GM21423 (cell line): ENCODE results near the gene OR2Z1.

Experiments
- ATAC-seq: cut with Tn5 transposase; IDR thresholded peaks from one replicate; pipeline ENCODE4 v1.9.1; 2021; ENCODE audit warnings: mild to moderate bottlenecking, moderate library complexity; ENCODE audit not compliant: unreplicated experiment

The OR2Z1 gene, protein sequence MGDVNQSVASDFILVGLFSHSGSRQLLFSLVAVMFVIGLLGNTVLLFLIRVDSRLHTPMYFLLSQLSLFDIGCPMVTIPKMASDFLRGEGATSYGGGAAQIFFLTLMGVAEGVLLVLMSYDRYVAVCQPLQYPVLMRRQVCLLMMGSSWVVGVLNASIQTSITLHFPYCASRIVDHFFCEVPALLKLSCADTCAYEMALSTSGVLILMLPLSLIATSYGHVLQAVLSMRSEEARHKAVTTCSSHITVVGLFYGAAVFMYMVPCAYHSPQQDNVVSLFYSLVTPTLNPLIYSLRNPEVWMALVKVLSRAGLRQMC

DNA sequence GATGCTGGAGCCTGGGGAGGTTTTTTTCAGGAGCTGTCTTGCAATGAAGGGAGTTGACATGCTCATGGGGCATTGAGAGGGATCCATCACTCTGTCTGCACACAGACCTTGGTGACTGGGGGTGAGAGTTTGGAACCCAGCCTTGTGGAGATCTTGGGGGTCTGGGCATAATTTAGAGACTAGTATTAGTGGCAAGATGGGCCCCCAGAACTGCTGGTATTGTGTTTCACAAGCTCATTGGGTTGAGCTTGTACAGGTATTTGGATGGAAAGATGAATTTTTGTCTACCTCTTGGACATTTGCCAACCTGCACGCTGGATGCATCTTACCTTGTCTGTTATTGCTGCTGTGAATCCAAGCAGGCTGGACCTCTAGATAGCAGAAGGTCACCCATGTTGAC lies at the start of gene OR2Z1:
TSS of gene OR2Z1 (plus strand) at position 301 of the 400 bp plus-strand sequence. CDS start 9,395 bp downstream, outside the sequence.
- ATAC-seq, result no peak

DNA sequence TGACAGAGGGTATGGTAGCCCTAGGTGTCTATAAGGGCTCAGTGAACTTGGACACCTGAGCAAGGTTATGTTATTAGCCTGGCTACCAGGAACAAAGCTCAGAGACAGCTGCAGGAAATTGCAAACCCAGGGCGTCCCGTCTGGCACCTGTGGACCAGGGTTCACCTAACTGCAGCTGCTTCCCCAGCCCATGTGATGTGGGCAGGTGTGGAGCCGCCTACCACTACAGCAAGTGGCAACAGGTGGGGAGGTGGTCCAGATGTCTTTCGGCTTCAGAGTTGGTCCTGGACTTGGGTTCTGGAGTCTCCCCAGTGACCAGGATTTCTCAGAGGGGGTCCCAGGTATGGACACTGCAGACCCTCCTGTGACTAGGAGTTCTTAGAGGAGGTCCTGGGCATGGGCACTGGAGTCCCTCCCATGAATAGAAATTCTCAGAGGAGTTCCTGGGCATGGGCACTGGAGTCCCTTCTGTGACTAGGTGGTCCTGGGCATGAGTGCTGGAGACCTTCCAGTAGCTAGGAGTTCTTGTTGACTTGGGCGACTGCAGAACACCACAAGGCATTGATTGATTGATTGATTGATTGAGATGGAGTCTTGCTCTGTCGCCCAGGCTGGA lies 48.0 kb upstream of the OR2Z1 start:
- ATAC-seq, result no peak

DNA sequence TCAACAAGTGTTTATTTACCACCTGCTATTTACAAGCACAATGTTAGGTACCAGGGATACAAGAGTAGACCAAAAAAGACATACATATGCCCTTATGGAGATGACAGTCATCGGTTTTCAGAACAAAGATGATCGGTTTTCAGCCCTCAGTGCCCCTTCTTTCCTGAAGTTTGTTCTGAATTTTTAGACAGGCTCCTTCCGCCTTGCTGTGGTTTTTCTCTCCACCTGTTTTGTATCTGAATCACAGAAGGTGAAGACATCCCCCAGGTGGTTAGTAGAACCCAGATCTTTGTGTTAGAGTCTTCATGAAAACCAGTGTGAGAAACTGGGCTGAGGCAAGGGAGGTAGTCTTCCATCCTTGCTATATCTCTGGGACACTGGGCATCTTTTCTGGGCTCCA lies 46.4 kb upstream of the OR2Z1 start:
- no peak for ATAC-seq

DNA sequence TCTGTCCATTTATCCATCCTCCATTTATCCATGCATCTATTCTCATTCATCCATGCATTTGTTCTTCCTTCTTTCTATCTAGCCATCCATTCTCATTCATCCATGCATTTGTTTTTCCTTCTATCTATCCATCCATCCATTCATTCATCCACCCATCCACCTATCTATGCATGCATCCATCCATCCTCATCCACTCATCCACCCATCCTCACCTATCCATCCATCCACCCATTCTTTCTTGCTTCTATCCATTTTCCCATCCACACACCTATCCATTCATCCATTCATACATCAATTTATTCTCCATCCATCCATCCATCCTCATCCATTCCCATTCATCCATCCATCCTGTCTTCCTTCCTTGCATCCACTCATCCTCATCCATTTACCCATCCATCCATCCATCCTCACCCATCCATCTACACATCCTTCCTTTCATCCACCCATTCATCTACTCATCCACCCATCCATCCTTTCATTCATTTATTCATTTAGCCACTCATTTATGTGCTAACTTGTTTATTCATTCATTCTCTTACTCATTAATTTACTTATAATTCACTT lies 43.1 kb upstream of the OR2Z1 start:
- ATAC-seq, result no peak

DNA sequence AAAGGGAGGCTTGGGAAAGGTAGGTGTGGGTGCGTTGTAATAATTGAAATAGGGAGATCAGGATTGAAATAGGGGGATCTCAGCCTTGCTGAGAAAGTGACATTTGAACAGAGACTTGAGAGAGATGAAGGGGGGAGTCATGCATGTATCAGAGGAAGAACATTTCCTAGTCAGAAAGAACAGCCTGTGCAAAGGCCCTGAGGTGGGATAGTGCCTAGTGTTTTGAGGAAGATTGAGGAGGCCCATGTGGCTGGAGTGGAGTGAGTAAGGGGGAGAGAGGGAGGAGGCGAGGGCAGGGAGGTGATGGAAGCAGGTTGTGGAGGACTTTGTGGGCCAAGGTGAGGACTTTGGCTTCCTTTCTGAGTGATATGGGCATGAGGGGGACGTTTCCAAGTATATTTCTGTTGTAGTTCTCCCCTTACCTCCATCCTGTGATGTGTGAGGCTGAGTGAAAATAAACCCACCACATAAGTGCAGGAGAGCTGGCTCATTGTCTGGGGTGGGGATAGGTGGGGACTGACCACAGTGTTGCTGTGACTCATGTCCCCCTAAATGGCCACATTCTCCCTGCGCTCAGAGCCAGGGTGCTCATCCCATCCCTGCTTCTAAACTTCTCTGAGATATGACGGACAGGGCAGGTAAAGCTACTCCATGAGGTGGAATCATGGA lies 40.6 kb upstream of the OR2Z1 start:
- no peak for ATAC-seq

DNA sequence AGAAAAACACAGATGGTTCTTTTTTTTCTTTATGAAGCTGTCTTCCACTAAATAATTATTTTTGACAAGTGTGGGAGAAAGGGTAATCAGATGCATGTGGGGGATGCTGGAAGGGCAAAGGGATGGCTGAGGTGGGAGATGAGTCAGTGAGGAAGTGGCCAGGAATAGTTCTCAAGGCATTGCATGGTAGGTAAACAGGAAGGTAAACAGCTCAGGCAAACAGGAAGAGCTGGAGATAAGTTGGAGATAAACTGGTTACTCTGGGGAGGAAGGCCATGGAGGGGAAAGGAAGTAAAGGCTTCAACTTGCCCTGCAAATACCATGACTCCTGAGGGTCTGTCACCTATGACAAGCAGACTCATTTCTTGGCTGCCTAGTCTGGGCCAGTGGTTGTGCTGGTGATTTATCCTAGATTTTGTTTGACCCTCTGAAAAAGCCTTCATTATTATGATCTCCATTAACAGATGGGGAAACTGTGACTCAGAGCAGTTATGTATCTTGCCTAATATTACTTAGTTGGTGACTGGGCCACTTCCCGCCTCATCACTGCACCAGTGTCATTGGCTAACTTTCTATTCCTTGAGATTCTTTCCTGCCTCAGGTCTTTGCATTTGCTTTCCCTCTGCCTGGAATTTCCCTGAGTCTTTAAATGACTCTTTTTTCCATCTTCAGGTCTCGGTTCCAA lies 39.9 kb upstream of the OR2Z1 start:
- no peak for ATAC-seq

DNA sequence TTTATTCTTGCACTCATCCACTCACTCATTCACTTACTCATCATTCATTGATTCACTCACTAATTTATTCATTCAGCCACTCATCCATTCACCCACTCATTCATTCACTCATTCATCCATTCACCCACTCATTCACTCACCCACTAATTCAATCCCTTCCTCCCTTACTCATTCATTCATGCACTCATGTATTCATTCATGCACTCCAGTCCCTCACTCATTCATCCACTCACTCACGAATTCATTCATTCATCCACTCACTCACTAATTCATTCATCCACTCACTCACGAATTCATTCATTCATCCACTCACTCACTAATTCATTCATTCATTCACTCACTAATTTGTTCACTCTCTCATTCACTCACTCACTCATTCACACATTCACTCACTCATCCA lies 39.0 kb upstream of the OR2Z1 start:
- no peak for ATAC-seq

DNA sequence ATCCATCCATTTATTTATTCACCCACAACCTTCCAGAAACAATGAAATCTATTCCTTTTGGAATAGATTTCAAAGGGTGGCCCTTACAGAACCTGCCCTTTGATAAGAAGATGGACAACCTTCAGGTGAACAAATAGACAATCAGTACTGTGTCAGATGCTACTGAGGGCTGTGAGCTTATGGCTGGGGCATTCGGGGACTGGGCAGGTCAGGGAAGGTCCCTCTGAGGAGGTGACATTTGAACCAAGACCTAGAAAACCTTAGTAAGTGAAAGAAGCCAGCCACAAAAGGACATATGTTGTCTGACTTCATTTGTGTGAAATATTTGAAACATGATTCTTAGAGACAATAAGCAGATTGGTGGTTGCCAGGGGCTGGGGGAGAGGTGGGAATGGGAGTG lies 38.5 kb upstream of the OR2Z1 start:
- no peak for ATAC-seq

DNA sequence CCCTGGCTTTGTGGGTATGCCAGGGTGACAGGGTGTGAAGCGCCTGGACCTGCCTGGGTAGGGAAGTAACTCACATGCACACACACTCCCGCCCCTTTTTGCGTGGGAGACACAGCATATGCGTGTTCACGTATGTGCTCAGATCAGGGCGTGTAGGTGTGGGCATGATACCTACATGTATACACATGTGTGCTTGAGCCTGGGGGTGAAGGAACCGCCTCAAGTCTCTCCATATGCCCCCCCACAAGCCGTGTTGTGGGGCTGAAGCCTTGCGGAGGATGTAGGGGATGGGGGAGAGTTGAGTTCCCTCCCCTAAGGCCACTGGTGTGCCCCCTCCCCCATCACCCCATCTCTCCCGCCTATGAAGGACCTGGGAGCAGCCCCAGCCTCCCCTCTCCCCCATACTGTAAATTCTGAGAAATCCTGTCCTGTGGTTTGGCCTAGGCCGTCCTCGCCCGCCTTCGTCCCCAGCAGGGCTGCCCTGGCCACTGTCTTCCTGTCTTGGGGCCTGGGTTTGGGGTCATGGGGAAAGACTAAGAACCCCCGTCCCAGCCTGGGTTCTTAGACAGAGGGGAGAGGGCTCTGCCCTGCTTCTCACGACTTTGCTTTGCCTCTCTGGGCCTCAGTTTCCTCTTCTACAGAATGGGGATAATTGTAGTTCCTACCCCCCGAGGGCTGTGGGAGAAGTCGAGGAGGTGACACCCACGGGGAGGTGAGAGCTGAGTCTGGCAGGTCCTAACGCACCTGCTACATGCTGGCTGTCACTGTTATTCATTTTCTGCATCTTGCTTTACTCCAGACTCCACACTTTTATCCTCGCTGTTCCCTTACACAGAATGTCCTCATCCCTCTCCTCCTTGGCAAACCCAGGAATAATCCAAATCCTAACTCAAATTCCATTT lies 37.2 kb upstream of the OR2Z1 start:
- no peak for ATAC-seq

DNA sequence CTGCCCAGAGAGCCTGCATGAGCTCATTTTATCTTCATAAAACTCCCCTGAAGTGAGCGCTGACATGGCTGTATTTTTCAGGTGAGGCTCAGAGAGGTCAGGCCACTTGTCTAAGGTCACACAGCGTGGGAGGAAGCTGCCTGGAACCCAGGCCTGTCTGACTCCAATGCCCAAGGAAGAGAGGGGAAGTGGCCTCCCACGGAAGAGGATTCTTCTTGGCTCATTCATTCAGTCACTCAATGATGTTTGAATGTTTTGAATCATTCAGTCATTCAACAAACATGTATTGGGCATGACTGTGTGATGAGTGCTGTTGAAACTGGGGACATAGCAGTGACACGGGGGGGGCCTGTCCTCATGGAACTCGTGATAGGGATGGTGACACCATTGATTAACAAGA lies 34.9 kb upstream of the OR2Z1 start:
- ATAC-seq, result no peak

DNA sequence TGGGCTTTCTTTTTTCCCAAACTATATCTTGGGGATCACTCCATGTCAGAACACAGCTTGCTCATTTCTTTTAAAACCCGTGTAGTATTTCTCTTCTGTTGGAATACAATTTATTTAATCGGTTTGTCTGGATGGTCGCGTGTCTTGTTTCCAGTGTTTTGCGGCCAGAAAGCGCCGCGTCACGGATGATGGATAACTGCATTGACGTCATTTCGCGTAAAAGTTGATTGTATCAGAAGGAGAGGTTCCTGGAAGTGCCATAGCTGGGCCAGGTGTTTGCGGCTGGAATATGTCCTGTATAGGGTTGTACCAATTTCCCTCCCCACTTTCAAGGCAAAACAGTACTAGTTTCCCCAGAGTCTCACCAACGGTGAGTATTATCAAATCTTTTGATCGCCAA lies 32.5 kb upstream of the OR2Z1 start:
- no peak for ATAC-seq

DNA sequence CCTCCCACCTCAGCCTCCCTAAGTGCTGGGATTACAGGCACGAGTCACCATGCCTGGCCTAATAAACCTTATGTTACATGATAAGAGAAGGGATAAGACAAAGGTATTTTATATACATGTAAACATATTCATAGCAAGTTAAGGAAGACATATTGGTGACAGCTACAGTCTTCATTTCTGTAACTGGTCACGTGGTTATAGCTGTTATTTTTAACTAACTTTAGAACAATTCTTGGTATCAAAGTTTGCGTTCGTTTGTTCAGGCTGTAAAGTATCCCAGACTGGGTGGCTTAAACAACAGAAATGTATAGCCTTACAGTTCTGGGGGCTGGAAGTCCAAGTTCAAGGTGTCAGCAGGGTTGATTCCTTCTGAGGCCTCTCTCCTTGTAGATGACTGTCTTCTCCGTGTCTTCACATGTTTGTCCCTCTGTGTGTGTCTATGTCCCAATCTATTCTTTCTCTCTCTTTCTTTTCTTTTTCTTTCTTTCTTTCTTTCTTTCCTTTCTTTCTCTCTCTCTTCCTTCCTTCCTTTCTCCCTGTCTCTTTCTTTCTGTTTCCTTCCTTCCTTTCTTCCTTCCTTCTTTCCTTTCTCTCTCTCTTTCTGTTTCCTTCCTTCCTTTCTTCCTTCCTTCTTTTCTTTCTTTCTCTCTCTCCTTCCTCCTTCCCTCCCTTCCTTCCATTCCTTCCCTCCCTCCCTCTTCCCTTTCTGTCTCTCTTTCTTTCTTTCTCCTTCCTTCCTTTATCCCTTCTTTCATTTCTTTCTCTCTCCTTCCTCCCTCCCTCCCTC lies 30.5 kb upstream of the OR2Z1 start:
- ATAC-seq, result no peak

DNA sequence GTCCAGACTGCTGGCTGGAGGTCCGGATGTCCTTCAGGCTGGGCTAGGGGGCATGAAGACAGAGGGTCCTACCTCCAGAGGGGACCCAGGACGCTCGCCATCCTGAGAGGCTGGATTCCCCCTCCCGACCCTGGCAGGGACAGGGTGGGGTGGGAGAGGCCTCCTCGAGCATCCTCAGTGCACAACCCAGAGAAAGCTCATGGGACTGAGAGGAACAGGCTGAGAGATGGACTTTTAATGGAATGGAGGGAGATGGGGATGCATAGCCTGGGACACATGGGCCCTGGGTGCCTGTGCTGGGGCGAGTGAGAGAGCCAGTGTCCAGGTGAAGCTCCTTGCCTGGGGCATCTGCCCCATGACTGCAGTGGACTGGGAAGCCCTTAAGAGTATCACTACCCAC lies 25.9 kb upstream of the OR2Z1 start:
- no peak for ATAC-seq

DNA sequence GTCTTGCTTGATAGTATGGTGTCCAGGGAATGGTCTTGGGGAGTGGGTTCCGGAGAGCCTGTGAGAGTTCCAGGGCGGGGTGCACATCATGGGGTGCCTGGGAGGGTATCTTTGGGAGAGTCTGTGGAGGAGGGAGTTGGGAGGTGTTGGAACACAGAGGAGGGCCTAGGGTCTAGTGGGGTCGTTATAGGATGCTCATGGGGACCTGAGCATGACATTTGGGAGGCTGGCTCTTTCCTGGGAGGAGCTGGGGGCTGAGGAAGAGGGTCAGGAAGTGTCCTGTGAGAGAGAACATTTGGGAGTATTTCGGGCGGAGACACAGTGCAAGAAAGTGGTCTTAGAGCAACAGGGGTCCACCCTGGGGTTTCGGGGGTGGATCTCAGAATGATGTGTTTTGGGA lies 25.5 kb upstream of the OR2Z1 start:
- no peak for ATAC-seq

DNA sequence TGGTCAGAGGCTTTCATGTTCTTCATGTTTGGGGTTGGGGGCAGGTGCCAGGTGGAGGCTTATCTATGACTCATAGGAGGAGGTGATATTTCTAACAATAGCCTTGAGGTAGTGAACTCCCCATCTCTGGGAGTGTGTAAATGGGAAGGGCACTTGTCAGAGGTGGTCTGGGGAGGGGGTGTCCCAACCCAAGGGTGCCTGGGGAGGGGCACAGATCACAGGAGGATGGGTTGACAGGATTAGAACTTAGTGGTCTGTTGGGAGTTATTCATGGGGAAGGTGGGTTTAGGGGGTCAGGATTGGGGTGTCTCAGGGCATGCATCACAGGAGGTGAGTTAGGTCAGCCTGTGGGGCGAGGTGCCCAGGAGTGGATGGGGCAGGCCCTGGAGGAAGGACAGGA lies 24.4 kb upstream of the OR2Z1 start:
- no peak for ATAC-seq

DNA sequence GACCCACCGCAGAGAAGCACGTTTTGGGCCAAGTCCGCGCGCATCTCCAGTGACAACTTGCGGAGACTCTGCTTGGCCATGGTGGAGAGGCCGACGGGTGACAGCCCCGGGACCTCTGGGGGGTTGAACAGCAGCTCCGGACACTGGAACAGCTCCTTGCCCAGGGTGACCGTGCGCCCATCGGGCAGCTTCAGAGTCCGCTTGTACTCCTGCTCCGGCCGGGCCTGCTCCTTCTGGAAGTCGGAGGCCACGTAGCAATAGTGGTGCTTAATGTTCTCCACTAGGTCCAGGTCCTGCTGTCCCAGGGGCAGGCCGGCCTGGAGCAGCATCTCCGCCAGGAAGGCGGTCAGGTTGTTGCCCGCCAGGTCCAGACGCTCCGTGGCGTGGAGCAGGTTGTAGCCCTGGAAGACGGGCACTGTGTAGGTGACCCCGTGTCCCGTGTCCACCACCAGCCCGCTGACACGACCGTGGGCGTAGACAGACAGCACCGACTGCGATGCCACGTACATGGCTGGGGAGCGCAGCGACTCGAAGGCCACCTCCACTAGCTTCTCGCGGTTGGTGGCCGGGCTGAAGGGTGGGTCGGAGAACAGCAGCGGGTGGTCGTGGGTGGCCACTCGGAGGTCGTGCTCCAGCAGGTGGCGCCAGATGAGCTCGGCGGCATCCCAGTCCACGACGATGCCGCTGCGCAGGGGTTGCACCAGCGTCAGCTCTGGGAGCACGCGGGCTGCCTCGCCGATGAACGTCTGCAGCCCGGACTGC lies 23.6 kb upstream of the OR2Z1 start:
- ATAC-seq, result no peak

DNA sequence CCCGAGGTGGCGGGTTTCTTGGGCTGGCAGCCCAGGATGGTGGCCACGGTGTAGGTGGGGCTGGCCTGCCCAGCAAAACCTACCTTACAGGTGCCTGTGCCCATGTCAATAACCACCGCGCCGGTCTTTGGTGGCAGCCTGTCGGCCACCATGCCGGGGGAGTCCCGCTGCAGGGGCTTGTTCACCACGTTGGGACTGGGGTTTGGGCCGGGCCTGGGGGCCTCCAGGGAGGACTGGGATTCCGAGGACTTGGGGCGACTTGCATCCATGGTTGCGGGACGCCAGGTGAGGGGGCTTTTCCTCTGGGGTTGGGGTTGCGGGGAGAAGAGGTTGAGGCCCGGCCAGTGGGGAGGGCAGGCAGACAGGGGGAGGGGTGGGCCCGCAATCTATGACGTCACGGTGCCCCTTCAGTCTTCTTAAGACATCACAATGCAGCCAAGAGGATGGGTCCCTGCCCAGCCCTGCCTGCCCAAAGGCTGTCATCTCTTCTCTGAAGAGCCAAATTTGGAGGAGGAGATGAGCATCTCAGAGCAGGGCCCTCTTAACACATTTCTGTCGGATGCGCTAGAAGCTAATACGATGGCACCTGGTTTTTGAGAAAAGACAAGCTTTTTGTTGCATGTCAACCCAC lies 22.9 kb upstream of the OR2Z1 start, which contains the start of gene ACTL9:
TSS of gene ACTL9 (minus strand) at position 363 of the 631 bp plus-strand sequence. CDS start at position 269, 94 bp downstream.
- ATAC-seq, result no peak

DNA sequence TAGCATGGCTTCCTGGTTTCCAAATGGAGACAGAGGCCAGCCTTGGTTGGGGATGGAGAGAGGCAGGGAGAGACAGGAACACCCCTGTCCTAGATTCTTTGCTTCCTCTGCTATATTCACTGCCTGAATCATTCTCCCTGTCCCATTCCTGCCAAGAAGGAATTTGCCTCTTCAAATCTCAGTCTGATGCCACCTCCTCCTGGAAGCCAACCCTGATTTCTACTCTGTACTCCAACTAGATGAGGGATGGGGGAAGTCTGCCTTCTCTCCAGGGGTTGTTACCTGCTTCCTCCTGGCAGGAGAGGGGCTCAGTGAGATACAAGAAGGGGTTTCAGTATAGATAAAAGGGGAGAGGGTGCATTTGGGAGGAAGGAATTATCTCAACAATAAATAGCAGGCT lies 21.5 kb upstream of the OR2Z1 start:
- ATAC-seq, result no peak
